Measurements from ENCODE around the gene BST2. TPM values are rescaled to one million over a fixed set of nuclear protein-coding genes. Genes with fewer than 3 reads are reported as not detected.
A peak's percentile ranks its signal among the peaks of the same experiment; 100 is the strongest.

Gene BST2, protein sequence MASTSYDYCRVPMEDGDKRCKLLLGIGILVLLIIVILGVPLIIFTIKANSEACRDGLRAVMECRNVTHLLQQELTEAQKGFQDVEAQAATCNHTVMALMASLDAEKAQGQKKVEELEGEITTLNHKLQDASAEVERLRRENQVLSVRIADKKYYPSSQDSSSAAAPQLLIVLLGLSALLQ
- 1.2 TPM in 1 of 2 replicates, not detected in the other for total RNA-seq (2014; rRNA removed; shearing (Covaris generic))
- 0.24 and 0.27 TPM in 2 replicates for polyA plus RNA-seq (2015; cell fraction: cytosol; rRNA removed)
- polyA plus RNA-seq (2015; cell fraction: nucleus; rRNA removed): not detected in 2 replicates

DNA sequence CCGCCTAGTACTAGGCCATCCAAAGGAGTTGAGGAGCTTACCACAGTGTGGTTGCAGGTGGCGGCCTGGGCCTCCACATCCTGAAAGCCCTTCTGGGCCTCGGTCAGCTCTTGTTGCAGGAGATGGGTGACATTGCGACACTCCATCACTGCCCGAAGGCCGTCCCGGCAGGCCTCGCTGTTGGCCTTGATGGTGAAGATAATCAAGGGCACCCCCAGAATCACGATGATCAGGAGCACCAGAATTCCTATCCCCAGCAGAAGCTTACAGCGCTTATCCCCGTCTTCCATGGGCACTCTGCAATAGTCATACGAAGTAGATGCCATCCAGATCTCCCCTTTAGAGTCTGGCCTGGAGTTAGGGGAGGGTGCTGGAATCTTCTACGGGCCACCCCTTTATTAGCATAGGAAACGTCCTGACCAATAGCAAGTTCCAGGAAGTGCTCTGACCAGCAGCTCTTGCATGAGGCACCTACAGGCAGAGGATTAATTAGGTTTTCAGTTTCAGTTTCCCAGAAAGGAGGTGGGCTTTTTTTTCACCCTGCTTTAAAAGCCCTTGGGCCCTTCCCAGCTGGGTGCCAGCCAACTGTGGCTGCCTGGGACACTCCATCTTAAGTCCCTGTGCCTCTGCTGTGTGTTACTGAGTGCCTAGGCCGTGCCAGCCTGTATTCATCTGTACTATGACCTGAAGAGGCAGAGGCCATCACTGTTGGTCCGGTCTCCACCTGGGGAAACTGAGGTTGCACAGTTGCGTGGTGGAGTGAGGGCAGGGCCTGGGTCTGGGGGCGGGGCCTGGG is at the start of gene BST2:
Gene BST2 (minus strand): TSS at position 381 of the 796 bp plus-strand sequence. CDS start 55 bp downstream, at position 326.
- peak; percentile 37 for DNase-seq (ENCODE audit: low read depth)

DNA sequence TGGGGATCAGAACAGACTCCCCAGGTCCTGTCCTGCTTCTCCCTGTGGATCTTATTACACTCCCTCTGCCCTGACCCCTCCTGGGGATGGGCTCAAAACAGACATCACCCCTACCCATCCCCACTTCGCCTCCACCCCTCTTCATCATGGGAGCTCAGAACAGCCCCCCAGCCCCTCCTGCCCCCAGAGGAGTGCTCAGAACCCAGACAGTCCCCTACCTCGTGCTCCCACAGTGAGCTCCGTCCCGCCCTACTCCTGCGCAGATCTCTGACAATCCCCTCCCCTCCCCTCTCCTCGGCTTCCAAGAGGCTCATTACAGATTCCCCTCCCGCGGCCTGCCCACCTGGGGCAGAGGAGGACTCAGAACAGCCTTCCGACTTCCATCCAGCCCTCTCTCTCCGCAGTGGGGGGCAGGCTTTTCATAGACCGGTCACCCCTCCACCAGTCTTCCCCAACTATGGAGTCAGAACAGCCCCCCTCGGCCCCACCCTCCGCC is 49.2 kb upstream of the BST2 start:
- DNase-seq (ENCODE audit: low read depth): no peak

DNA sequence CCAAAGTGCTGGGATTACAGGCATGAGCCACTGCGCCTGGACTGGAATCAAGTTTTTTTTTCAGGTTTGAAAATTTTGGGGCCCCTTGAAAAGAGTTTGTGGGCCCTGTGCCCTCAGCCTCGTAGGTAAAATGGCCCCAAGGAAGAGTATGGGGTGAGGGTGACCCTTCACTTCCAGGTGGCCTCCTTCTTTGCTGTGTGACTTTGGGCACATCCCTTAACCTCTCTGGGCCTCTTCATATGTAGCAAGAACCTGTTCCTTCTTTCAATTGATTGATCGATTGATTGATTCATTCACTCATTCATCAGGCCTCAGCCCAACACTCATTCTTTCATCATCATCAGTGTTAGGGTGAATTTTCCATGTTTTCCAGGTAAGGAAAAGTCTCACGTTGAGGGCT is 46.4 kb upstream of the BST2 start:
- no peak for DNase-seq (ENCODE audit: low read depth)

DNA sequence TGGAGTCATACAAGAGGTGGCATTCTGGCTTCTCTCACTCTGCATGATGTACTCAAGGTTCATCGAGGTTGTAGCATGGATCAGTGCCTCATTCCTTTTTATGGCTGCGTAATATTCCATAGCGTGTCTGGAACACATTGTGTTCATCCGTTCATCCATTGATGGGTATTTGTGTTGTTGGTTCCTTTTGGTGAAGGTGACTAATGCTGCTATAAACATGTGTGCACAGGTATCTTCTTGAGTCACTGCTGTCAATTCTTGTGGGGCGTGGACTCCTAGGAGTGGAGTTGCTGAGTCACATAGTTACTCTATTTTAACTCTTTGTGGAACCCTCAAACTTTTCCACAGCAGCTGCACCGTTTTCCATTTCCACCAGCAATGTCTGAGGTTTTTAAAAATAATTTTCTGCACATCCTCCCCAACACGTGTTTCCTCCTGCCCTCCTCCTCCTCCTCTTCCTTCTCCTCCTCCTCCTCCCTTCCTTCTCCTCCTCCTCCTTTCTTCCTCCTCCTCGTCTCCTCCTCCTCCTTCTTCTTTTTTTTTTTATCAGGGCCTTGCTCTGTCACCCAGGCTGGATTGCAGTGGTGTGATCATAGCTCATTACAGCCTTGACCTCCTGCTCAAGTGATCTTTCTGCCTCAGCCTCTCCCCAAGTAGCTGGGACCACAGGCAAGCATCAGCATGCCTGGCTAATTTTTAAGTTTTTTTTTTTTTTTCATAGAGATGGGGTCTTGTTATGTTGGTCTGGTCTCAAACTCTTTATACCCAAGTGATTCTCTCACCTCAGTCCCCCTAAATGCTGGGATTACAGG is 45.0 kb upstream of the BST2 start:
- peak; percentile 47 for DNase-seq (ENCODE audit: low read depth)

DNA sequence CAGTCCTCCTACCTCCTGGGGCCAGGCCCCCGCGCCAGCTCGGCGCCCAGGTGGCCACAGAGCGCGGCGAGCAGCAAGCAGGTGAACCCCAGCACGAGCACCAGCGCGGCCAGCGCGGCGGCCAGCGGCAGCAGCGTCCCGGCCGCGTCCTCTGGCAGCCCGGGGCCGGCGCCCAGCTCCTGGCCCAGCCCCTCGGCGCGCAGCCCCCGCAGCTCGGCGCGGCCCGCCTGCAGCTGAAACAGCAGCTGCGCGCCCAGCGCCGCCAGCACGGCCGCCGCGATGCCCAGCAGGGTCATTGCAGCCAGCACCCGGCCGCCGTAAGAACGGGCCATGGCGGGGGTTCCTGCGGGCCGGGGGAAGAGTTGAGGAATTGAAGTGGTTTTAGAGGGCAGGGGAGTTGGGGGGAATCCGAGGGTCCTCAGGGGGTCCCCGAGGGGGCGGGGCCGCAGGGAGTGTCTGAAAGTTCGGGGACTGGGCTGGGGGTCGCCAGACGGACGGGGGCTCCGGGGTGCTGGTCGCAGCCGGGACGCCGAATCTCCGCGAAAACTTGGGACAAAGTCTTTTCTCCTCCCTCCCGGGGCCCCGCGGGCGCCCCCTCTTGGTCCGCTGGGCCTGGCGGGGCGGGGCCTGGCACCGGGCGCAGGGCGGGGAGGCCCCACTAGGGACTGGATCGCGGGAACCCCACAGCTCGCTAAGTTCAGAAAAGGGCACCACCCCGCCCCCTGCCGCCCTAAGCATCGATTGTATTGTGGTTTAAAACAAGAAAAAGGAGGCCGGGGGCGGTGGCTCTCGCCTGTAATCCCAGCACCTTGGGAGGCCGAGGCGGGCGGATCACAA is 42.9 kb upstream of the BST2 start, which contains the start of gene TMEM221:
Gene TMEM221 (minus strand): TSS at position 538 of the 837 bp plus-strand sequence. CDS start 206 bp downstream, at position 332.
- DNase-seq (ENCODE audit: low read depth): no peak

DNA sequence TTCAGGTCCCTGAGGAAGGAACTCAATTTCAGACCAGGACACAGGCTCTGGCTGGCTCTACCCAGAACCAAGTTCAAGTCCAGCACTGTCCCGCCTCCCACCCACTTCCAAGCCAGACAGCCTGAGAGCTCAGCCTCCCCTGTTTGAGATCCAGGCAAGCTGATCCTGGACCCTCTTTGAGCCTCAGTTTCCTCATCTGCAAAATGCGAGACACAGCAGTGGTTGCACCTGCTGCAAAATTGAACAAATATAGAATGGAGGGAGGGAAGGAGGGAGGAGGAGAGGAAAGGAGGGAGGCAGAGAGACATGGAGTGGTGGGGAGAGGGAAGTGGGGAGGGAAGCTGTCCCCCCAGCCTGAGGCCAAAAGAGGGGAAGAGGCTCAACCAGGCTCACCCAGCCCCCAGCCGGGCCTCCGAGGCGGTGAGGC is 42.3 kb upstream of the BST2 start:
- DNase-seq (ENCODE audit: low read depth): no peak

DNA sequence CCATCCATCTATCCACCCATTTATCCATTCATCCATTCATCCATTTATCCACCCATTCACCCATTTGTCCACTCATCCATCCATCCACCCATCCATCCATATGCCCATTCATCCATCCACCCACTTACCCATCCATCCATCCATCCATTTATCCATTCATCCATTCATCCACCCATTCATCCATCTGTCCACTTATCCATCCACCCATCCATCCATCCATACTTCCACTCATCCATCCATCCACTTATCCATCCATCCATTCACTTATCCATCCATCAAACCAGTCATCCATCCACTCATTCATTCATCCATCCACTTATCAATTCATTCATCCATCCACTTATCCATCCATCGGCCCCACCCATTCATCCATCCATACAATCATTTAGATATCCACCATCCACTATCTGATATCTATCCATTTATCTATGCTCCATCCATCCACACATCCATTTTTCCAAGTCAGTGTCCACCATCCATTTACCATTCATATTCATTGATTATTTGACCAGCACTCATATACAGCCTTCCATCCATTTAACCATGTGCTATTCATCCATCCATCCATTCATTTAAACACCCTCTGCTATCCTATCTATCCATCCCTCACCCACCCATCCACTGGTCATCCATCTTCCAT is 40.2 kb upstream of the BST2 start:
- no peak for DNase-seq (ENCODE audit: low read depth)

DNA sequence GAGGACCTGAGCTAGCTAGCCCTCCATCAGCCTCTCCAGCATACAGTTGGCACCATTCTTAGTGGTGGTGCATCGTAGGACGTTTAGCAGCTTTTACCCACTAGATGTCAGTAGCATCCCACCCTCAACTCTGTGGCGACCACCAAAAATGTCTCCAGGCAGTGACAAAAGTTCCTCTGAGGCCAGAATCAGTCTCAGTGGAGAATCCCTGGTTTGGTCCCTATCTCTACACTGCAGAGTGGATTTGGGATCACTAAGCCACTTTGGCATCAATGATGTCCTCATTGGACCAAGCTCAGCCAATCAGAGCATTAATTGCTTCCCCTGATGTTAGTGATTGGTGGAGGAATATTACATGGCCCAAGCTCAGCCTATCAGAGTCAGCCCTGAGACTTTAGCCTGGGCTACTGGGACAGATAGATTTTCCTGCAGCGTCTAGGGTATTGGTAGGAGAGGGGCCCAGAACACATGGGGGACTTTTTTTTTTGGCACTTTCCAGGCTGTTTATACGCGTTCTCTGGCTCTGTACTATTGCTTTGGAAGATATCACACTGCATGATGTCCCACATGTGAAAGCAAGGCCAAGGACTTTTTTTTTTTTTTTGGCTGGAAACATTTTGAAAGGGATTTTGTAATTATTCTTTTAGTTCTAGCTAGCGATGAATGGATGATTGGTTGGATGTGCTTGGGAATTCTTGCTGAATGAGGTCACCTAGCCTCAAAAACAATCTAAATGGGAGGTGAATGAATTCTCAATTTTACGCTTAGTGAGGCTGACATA is 36.0 kb upstream of the BST2 start:
- DNase-seq (ENCODE audit: low read depth): no peak

DNA sequence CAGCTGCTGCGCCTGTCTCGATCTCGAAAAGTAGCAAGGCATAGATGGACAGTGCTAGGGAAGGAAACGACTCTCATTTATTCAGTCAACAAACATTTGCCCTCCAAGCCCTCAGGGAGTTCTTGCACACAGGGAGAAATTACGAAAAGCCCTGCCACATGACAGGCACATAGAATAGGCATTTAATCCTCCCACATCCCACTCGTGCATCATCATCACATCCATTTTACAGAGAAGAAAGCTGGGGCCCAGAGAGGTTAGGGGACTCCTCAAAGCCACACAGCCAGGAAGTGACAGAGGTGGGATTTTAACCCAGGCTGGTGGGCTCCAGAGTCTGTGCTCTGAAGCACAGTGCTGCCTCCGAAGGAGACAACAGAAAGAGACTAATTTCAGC is 31.4 kb upstream of the BST2 start:
- no peak for DNase-seq (ENCODE audit: low read depth)

DNA sequence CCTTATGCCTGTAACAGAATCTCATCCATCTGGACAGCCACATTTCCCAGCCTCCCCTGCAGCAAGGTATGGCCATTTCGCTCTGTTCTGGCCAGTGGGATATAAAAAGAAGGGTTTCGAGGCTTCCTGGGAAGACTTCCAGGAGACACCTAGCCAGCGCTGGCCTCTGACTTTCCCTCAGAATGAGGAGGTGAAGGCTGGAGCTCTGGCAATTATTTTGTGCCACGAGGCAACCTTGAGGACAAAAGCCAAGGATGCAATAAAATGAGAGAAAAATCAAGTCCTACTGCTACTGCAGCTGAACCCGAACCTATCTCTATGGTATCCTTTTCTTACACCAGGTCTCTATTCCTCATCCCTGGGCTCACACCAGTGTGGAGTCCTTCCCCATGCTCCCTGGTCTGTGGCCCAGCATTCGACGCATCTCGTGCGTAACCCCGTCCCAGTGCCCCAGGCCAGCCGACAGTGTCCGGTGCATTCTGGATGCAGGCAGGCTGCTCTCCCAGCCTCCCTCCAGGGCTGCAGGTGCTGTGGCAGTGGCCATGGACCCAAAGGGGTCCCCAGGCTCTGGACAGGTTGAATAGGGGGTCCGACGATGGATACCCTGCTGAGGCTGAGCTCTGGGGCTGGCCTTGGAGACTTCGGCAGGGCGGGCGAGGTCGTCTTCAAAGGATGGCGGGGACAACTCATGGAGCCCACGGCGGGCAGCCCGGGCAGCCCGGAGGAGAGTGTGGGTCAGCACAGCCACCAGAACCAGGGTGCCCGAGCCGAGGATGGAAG is 30.9 kb upstream of the BST2 start:
- DNase-seq (ENCODE audit: low read depth): no peak

DNA sequence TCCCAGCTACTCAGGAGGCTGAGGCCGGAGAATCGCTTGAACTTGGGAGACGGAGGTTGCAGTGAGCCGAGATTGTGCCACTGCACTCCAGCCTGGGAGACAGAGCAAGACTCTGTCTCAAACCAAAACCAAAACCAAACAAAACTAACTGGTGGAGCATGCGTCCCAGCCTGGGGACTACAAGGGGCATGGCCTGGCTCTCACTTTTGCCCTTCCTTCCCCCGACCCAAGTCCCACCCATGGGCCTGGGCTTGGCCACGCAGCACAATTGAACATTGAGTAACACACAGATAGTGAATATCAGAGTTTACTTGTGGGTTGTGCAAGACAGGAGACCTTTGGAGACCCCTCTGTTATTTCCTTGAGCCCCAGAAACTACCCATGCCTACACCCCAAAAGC is 29.8 kb upstream of the BST2 start:
- no peak for DNase-seq (ENCODE audit: low read depth)

DNA sequence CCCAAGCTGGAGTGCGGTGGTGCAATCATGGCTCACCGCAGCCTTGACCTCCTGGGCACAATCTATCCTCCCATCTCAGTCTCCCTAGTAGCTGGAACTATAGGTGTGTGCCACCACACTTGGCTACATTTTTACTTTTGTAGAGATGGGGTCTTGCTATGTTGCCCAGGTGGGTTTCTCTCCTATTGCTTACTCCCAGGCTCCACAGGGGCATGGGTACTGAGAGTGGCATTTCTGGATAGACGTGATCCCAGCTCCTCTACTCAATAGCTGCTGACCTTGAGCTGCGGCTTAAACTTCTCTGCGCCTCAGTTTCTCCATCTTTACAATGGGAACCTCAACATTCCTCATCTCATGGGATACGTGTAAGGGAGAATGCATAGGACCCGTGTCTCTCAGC is 26.0 kb upstream of the BST2 start:
- no peak for DNase-seq (ENCODE audit: low read depth)

DNA sequence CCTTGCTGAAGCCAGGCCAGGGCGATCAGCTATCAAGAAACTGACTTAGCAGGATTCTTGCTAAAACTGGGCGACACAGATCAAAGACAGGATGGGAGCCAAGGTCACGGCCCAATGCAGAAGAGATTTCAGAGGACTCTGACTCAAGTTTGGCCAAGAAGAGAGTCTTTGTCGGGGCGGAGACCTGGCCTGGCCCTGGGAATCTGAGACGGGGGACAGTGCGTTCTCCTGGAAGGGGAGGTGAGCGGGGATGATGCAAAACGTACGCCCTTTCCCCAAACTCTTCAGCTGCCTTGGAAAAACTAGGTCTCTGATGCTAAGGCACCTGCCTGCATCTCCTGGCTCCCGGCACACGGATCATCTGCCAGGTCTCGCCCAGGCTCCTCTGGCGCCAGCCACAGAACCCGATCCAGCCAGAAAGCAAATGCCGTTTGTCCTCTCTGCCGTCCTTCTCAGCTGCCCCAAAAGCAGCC is 24.2 kb upstream of the BST2 start:
- DNase-seq (ENCODE audit: low read depth): no peak

DNA sequence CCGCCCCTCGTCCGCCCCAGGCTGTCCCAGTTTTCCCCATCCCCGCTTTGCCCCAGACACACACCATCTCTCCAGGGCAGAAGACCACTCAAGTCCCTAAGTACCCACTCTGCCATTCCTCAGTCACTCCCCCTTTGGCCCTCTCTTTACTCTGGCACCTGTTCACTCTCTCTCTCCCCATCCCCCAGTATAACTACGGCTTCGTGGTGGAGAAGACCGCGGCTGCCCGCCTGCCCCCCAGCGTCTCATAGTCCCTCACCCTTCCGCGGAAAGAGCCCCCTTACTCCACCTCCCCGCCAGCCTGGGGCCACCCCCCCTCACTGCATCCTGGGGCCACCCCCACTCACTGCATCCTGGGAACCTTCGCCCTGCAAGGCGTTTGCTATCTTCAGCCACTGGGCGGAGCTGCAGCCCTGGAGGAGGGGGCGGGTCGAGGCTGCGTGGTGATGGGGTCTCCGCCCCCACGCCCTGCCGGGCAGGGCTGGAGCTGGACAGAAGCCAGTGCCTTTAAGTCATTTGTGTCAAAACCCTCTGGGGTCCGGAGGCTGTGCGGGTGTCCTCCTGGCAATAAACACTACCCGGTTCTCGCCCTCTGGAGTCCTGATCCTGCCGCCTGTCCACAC is 19.4 kb upstream of the BST2 start:
- DNase-seq (ENCODE audit: low read depth): no peak

DNA sequence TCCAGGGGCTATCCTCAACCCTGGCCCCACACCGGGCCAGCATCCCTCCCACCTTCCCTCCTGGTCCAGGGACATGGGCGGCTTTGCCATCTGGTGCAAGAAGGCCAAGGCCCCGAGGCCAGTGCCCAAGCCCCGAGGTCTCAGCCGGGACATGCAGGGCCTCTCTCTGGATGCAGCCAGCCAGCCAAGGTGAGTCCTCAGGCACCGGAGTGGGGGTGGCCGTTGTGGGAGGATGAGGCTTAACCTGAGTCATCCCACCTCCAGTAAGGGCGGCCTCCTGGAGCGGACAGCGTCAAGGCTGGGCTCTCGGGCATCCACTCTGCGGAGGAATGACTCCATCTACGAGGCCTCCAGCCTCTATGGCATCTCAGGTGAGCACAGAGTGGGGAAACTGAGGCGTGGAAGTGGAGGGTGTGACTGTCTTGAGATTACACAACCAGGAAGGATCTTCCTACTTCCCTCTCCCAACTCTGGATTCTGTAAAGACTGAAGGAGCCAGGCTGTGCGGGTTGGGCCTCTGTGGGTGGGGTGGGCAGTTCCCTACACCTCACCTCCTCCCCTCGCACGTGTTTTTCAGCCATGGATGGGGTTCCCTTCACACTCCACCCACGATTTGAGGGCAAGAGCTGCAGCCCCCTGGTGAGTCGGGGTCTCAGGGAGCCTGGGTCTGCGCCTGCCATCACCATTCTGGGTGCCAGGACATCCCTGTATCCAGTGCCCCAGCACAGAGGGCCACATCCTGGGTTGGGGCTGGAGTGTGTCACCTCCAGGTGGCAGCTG is 18.2 kb upstream of the BST2 start:
- DNase-seq (ENCODE audit: low read depth): no peak

DNA sequence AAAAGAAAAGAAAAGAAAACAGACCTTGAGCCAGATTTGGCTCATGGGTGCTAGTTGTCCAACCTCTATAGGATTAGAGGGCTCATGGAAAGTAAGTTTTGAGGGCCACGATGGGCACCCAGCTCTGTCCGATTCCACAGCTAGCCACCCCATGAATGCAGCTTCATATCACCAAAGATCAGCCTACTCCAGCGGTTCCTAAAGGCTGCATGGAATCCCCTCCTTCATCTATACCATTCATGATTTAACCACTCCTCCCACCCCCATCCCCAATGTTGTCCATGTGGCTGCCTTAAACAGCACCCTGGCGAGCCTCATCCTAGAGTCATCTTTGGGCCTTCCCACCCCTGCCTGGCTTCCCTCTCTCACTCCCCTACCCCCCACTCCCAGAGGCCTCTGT is 16.5 kb upstream of the BST2 start:
- DNase-seq (ENCODE audit: low read depth): no peak

DNA sequence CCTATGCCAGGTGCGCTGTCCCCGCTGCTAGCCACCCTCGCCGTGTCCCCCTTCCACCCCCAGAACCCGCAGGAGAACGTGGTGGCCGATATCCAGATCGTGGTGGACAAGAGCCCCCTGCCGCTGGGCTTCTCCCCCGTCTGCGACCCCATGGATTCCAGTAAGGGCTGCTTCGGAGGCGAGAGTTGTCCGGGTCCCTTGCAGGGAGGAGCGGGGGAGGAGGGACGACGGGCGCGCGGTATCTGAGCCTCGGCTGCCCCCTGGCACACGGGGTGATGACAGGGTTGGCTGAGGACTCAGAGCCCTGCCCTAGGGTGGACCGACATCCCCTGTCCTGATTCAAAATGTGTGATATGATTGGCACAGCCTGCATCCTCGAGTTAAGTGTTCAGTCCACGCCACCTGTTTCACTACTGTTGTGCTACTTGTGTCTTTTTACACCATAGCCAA is 15.1 kb upstream of the BST2 start:
- peak; percentile 27 for DNase-seq (ENCODE audit: low read depth)

All from HT1080 (cell line).